HL-60 (cell line): ENCODE measurements around the gene TM9SF1.

Source experiments
- DNase-seq, 2 experiments: peaks; one replicate each; pipeline ENCODE4 v3.0.0-alpha.2; 2010 to 2020; ENCODE audit warnings: low read depth in 1 of 2, low spot score in 1 of 2
- H3K27ac ChIP-seq: fragments of 250-450 bp; sonication (Bioruptor Pico); replicated peaks from 2 replicates; pipeline ENCODE4 v1.5.1; 2020; ENCODE audit warnings: mild to moderate bottlenecking, moderate library complexity
- H3K27me3 ChIP-seq: fragments of 250-450 bp; sonication (Bioruptor Pico); 2 replicates; pipeline ENCODE4 v1.5.1; 2021; ENCODE audit warnings: mild to moderate bottlenecking, moderate library complexity; ENCODE audit not compliant: insufficient read depth, poor library complexity, severe bottlenecking
- H3K4me3 ChIP-seq: replicated peaks from 2 replicates; pipeline ENCODE4 v1.5.1; 2011; ENCODE audit warnings: mild to moderate bottlenecking, control low read depth, low read length; ENCODE audit not compliant: insufficient read depth
- CTCF ChIP-seq: IDR thresholded peaks from one replicate; pipeline ENCODE4 v1.5.1; 2011; ENCODE audit warnings: low read length, control low read depth, inconsistent platforms; ENCODE audit not compliant: insufficient read depth
- GABPA ChIP-seq: IDR thresholded peaks from 2 replicates; pipeline ENCODE4 v1.6.1; 2012; ENCODE audit warnings: low read depth
- POLR2AphosphoS5 ChIP-seq: IDR thresholded peaks from 2 replicates; pipeline ENCODE4 v1.6.1; 2012; ENCODE audit warnings: low read depth
- REST ChIP-seq: IDR thresholded peaks from 2 replicates; pipeline ENCODE4 v1.6.1; 2012; ENCODE audit warnings: low read depth; ENCODE audit not compliant: insufficient replicate concordance
- SPI1 ChIP-seq: IDR thresholded peaks from 2 replicates; pipeline ENCODE4 v1.6.1; 2012; ENCODE audit warnings: low read depth, mild to moderate bottlenecking, borderline replicate concordance

Gene TM9SF1

GRCh38 chr14:24186831-24187538 is 8.3 kb downstream of the TM9SF1 start:
- TF ChIP-seq POLR2AphosphoS5, result no peak
- no peak for TF ChIP-seq SPI1
- no peak for TF ChIP-seq GABPA
- no peak overlapping the region for H3K27ac ChIP-seq
- DNase-seq, result no peak
- H3K4me3 ChIP-seq, result no peak overlapping the region
- H3K27me3 ChIP-seq, result no peaks in the 10 kb centered on the region

DNA sequence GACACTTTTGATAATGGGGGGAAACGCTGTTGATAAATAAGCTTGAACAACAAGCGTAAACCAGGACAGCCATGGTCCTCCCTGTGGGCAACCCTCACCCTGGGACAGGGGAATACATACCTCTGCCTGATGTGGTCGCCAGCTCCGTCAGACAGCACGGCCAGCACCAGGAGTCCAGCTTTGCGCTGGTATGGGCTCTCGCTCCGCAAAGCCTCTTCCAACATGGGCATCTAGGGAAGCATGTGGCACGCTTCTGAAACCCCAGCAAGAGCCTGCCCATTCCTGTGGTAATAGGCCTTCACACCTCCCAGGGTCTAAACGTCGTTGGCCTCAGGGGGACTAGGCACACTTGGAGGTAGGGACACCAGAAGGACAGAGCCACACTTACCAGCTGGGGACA is 9.5 kb downstream of the TM9SF1 start:
- H3K27me3 ChIP-seq, result no peaks in the 10 kb centered on the region
- H3K4me3 ChIP-seq, result no peak overlapping the region
- H3K27ac ChIP-seq, result no peak overlapping the region
- DNase-seq, result no peak
- no peak for TF ChIP-seq GABPA

- Histone ChIP-seq H3K27ac (no peak overlapping the region), H3K27me3 (no peaks in the 10 kb centered on the region), H3K4me3 (no peak overlapping the region)
- no peak for TF ChIP-seq REST
- TF ChIP-seq GABPA, result no peak
- no peak for TF ChIP-seq SPI1
- no peak for TF ChIP-seq CTCF
- TF ChIP-seq POLR2AphosphoS5, result no peak
- no peak for DNase-seq
Observed at GRCh38 chr14:24185026-24185425, 10.2 kb downstream of the TM9SF1 start.

- DNase-seq, result no peak
- H3K27ac ChIP-seq, result no peak overlapping the region
- TF ChIP-seq REST (no peak), POLR2AphosphoS5 (no peak), CTCF (no peak), GABPA (no peak), SPI1 (no peak)
- no peak overlapping the region for H3K4me3 ChIP-seq
- no peaks in the 10 kb centered on the region for H3K27me3 ChIP-seq
Observed at GRCh38 chr14:24184104-24184970, 10.9 kb downstream of the TM9SF1 start.
